ENCODE measurements around the gene SASS6. TPM values are rescaled to one million over a fixed set of nuclear protein-coding genes. Genes with fewer than 3 reads are reported as not detected.

The SASS6 gene
- total RNA-seq, 2 experiments from 2014 or later = 12.1 to 18.7 TPM

GRCh38 chr1:100036718-100037655, 95.7 kb downstream of the SASS6 start:
- peak overlapping the region; percentile 78; the same call in 1 of the 2 replicates for H2AFZ ChIP-seq (ENCODE audit: low read length)
- peak overlapping the region; percentile 78 for H3K4me3 ChIP-seq (ENCODE audit: low read depth, low read length, poor library complexity, severe bottlenecking)
- no peaks in the 10 kb centered on the region for H3K9me2 ChIP-seq (ENCODE audit: insufficient read depth, low read length)
- ChIA-PET POLR2A (interaction anchor here (0.6 to 2.5 kb wide), 11 partner anchors 9 to 969 kb away, joined by 3 to 10 read pairs (median 4); partner anchors contain the start of genes FRRS1 and SLC35A3), CTCF (ENCODE audit: unreplicated experiment) (no interaction called here)
- BruUV-seq (replicated peaks) = TSS peak; percentile 94
- H3K27ac ChIP-seq (ENCODE audit: low read depth, low read length, poor library complexity, severe bottlenecking) = peak overlapping the region; percentile 84
- peak; percentile 22 for DNase-seq (ENCODE audit: low spot score)
- peaks cover 28% of the 10 kb centered on the region for H4K20me1 ChIP-seq (ENCODE audit: insufficient read depth, low read length)
- no peaks in the 10 kb centered on the region for H3K9me3 ChIP-seq (ENCODE audit: low read length)
- peaks cover 51% of the 10 kb centered on the region for H3K79me2 ChIP-seq (ENCODE audit: insufficient read depth, low read depth, low read length)
- H3K36me3 ChIP-seq (ENCODE audit: insufficient read depth, low read length) = peaks cover 18% of the 10 kb centered on the region
- TF ChIP-seq EZH2phosphoT487 (IDR thresholded peaks at IDR 0.05; ENCODE audit: borderline replicate concordance, low read depth, low read length) (no peak), CTCF (conservative IDR thresholded peaks at IDR 0.05; ENCODE audit: low read length) (no peak)
- peaks cover 44% of the 10 kb centered on the region for H3K4me1 ChIP-seq (ENCODE audit: insufficient read depth, low read length, poor library complexity, severe bottlenecking)
- H3K4me2 ChIP-seq (ENCODE audit: low read length) = peak overlapping the region; percentile 92
- intact Hi-C loops (cut with micrococcal nuclease; ENCODE audit: unreplicated experiment) = loop anchor here (5.0 to 10.0 kb wide), 2 partner anchors 420 to 858 kb away; partner anchors contain the start of genes EXTL2 and SLC30A7

DNA sequence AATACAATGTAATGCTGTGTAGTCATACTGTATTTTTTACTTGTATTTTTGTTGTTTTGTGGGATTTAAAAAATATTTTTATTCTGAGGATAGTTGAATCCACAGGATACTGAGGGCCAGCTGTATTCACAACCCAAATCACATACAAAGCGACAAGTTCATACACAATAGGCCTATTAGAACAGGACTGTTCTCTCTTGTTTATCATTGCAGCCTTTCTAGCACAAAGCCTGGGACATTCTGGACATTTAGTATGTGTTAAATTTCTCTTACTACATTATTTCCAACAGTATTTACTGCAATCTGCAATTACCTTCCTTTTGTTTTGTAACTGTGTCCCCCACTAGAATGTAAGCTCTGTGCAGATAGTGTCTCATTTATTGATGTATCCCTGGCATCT, 97.5 kb downstream of the SASS6 start:
- Histone ChIP-seq H3K4me2 (ENCODE audit: low read length) (peak overlapping the region; percentile 34; the same call in 1 of the 2 replicates), H3K36me3 (ENCODE audit: insufficient read depth, low read length) (peaks cover 9% of the 10 kb centered on the region; the same call in 1 of the 2 replicates), H3K79me2 (ENCODE audit: insufficient read depth, low read depth, low read length) (peaks cover 33% of the 10 kb centered on the region), H3K9me3 (ENCODE audit: low read length) (no peaks in the 10 kb centered on the region), H4K20me1 (ENCODE audit: insufficient read depth, low read length) (peaks cover 12% of the 10 kb centered on the region), H3K9me2 (ENCODE audit: insufficient read depth, low read length) (no peaks in the 10 kb centered on the region), H3K4me3 (ENCODE audit: low read depth, low read length, poor library complexity, severe bottlenecking) (no peak overlapping the region), H2AFZ (ENCODE audit: low read length) (no peak overlapping the region), H3K4me1 (ENCODE audit: insufficient read depth, low read length, poor library complexity, severe bottlenecking) (peaks cover 27% of the 10 kb centered on the region), H3K27ac (ENCODE audit: low read depth, low read length, poor library complexity, severe bottlenecking) (no peak overlapping the region)
- ChIA-PET POLR2A (interaction anchor here (0.7 to 1.2 kb wide), 2 partner anchors 10 to 165 kb away, joined by 3 to 6 read pairs; no protein-coding TSS in a partner anchor), CTCF (ENCODE audit: unreplicated experiment) (no interaction called here)
- no TSS peak for BruUV-seq (replicated peaks)
- DNase-seq (ENCODE audit: low spot score) = no peak
- intact Hi-C loops (cut with micrococcal nuclease; ENCODE audit: unreplicated experiment) = loop anchor here (5.0 to 10.0 kb wide), 2 partner anchors 422 to 860 kb away; partner anchors contain the start of genes EXTL2 and SLC30A7
- TF ChIP-seq CTCF (conservative IDR thresholded peaks at IDR 0.05; ENCODE audit: low read length) (no peak), EZH2phosphoT487 (IDR thresholded peaks at IDR 0.05; ENCODE audit: borderline replicate concordance, low read depth, low read length) (no peak)
